ENCODE data around the gene RABGAP1.

Gene RABGAP1

DNA sequence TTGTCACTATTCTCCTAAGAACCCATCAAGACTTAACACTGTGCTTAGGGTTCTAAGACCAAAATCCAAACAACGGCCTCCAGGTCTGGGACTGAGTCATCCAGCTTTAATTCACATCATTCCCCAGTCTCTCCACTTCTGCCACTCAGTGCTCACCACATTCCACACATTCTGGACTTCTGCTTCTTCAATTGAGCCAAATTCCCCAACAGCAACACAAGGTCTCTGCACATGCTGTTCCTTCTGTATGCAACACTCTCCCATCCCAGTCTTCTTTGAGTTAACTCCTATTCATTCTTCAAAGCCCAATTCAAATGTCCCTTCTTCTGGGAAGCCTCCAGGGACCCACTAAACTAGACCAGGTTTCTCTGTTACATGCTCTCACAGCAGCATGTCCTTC, 190.4 kb downstream of the RABGAP1 start:
- Histone ChIP-seq H3K4me3 (ENCODE audit: low read length in 2 of 2) (no peak overlapping the region), H3K4me1 (ENCODE audit: control insufficient read depth in 2 of 2, insufficient read depth in 2 of 2, low read length in 2 of 2) (no peaks in the 10 kb centered on the region)

DNA sequence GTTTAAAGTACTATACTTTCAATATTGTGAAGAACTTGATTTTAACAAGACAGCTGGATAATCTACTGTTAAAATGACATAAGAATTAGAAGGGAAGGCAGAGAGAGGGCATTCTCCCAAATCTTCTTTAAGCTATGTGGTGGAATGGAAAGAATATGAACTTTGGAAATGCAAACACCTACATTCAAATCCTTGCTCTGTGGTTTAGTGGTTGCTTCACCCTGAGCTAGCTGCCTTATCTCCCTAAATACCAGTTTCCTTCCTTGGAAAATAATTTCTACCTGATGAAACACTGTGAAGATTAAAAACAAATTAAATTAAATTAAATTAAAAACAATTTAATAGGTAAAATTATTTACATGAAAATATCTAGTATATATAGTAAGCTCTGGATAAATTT, 191.2 kb downstream of the RABGAP1 start:
- Histone ChIP-seq H3K36me3 (ENCODE audit: control insufficient read depth in 2 of 2, insufficient read depth in 2 of 2, low read length in 2 of 2) (peaks cover 31 to 46% of the 10 kb centered on the region in 2 donors), H3K27me3 (ENCODE audit: control insufficient read depth in 2 of 2, insufficient read depth in 2 of 2, low read length in 2 of 2) (no peaks in the 10 kb centered on the region), H3K4me1 (ENCODE audit: control insufficient read depth in 2 of 2, insufficient read depth in 2 of 2, low read length in 2 of 2) (no peaks in the 10 kb centered on the region), H3K9ac (ENCODE audit: low read depth in 1 of 2, low read length in 2 of 2) (no peak overlapping the region), H3K4me3 (ENCODE audit: low read length in 2 of 2) (no peak overlapping the region), H3K27ac (ENCODE audit: low read depth in 2 of 2, low read length in 2 of 2) (no peak overlapping the region), H3K9me3 (ENCODE audit: control insufficient read depth in 2 of 2, low read length in 2 of 2) (no peaks in the 10 kb centered on the region)

More for the DNA sequence above, 190.4 kb downstream of the RABGAP1 start:
- Histone ChIP-seq H3K27me3 (ENCODE audit: control insufficient read depth in 2 of 2, insufficient read depth in 2 of 2, low read length in 2 of 2) (no peaks in the 10 kb centered on the region), H3K9me3 (ENCODE audit: control insufficient read depth in 2 of 2, low read length in 2 of 2) (no peaks in the 10 kb centered on the region), H3K36me3 (ENCODE audit: control insufficient read depth in 2 of 2, insufficient read depth in 2 of 2, low read length in 2 of 2) (peaks cover 33 to 46% of the 10 kb centered on the region in 2 donors), H3K9ac (ENCODE audit: low read depth in 1 of 2, low read length in 2 of 2) (no peak overlapping the region), H3K27ac (ENCODE audit: low read depth in 2 of 2, low read length in 2 of 2) (no peak overlapping the region)

DNA sequence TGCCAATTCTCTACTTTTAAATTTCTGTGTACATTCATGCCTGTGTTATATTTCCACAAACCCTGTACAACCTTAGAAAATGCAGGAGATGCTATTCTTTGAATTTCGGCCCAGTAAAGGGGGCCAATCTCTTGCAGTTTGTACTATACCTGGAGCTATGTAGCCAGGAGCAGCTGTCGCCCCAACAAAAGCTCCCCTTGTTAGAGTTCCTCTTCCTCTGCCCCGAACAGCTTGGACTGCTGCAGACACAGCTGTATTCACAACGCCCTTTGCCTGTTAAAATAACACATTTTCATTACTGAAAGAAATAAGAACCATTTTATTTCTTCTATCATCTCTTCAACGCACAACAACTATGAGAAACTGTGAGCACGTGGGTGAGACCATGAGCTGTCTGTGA, 191.9 kb downstream of the RABGAP1 start:
- Histone ChIP-seq H3K27ac (ENCODE audit: low read depth in 2 of 2, low read length in 2 of 2) (no peak overlapping the region), H3K4me3 (ENCODE audit: low read length in 2 of 2) (no peak overlapping the region), H3K9ac (ENCODE audit: low read depth in 1 of 2, low read length in 2 of 2) (no peak overlapping the region), H3K27me3 (ENCODE audit: control insufficient read depth in 2 of 2, insufficient read depth in 2 of 2, low read length in 2 of 2) (no peaks in the 10 kb centered on the region), H3K4me1 (ENCODE audit: control insufficient read depth in 2 of 2, insufficient read depth in 2 of 2, low read length in 2 of 2) (no peaks in the 10 kb centered on the region), H3K36me3 (ENCODE audit: control insufficient read depth in 2 of 2, insufficient read depth in 2 of 2, low read length in 2 of 2) (peaks cover 26 to 39% of the 10 kb centered on the region in 2 donors), H3K9me3 (ENCODE audit: control insufficient read depth in 2 of 2, low read length in 2 of 2) (no peaks in the 10 kb centered on the region)

DNA sequence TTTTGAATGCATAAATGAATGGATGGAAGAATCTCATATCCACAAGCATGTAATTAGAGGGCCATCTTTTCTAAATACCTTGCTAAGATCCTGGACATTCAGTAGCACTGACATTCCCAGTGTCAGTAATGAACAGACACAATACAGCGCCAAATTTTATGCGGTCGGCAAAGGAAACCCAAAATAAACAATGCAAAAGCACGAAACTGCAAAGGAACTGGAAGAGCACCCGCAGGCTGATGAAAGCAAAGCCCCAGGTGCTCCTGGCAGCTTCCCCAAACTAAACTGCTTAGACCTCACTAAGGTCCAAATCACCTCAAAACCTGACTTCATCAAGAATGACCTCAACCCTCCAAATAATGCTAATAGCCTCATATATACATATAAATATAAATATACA, 194.6 kb downstream of the RABGAP1 start:
- Histone ChIP-seq H3K36me3 (ENCODE audit: control insufficient read depth in 2 of 2, insufficient read depth in 2 of 2, low read length in 2 of 2) (peaks cover 23 to 28% of the 10 kb centered on the region in 2 donors), H3K4me1 (ENCODE audit: control insufficient read depth in 2 of 2, insufficient read depth in 2 of 2, low read length in 2 of 2) (no peaks in the 10 kb centered on the region), H3K4me3 (ENCODE audit: low read length in 2 of 2) (no peak overlapping the region), H3K27ac (ENCODE audit: low read depth in 2 of 2, low read length in 2 of 2) (no peak overlapping the region), H3K9ac (ENCODE audit: low read depth in 1 of 2, low read length in 2 of 2) (no peak overlapping the region), H3K9me3 (ENCODE audit: control insufficient read depth in 2 of 2, low read length in 2 of 2) (no peaks in the 10 kb centered on the region), H3K27me3 (ENCODE audit: control insufficient read depth in 2 of 2, insufficient read depth in 2 of 2, low read length in 2 of 2) (no peaks in the 10 kb centered on the region)

DNA sequence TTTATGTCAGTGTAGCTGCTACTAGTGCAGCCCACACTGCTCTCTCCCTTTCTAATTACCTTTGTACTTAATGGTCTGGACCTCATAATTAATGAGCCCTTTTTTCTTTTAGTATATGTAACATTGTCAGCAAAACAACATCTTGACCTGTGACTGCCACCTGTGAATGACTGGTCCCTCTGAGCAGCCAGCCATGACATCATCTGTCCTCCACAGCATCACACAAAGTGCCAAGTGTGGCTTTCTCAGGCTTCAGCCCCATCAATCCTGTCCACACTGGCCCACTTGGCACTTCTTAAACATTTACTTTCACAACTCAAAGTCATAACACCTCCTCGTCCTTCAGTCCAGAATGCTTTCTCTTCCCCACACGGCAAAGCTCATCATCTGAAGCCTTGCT, 197.3 kb downstream of the RABGAP1 start:
- H3K4me1 ChIP-seq (ENCODE audit: control insufficient read depth in 2 of 2, insufficient read depth in 2 of 2, low read length in 2 of 2): no peaks in the 10 kb centered on the region
- H3K4me3 ChIP-seq (ENCODE audit: low read length in 2 of 2): no peak overlapping the region
- H3K27ac ChIP-seq (ENCODE audit: low read depth in 2 of 2, low read length in 2 of 2): no peak overlapping the region
- no peaks in the 10 kb centered on the region for H3K9me3 ChIP-seq (ENCODE audit: control insufficient read depth in 2 of 2, low read length in 2 of 2)
- H3K9ac ChIP-seq (ENCODE audit: low read depth in 1 of 2, low read length in 2 of 2): no peak overlapping the region
- H3K27me3 ChIP-seq (ENCODE audit: control insufficient read depth in 2 of 2, insufficient read depth in 2 of 2, low read length in 2 of 2): no peaks in the 10 kb centered on the region
- peaks cover 11 to 18% of the 10 kb centered on the region in 2 donors for H3K36me3 ChIP-seq (ENCODE audit: control insufficient read depth in 2 of 2, insufficient read depth in 2 of 2, low read length in 2 of 2)

DNA sequence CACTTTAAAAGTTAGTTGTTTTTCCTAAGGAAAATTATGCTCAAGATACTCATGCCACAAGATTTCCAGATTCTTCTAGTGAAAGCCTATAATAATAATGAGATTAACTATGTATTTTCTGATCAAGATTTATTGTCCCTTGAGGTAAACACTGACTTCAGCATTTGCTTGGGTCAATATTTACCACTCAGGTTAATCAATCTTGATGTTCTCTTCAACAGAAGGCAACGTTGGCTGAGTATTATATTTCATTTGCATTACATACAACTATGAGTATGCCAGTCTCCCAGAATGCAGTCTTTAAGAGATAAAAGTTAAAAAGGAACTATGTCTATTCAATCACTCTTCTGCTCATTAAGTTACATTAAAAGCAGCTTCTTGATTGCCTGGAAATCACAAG, 208.2 kb downstream of the RABGAP1 start:
- Histone ChIP-seq H3K27me3 (ENCODE audit: control insufficient read depth in 2 of 2, insufficient read depth in 2 of 2, low read length in 2 of 2) (no peaks in the 10 kb centered on the region), H3K27ac (ENCODE audit: low read depth in 2 of 2, low read length in 2 of 2) (no peak overlapping the region), H3K9me3 (ENCODE audit: control insufficient read depth in 2 of 2, low read length in 2 of 2) (no peaks in the 10 kb centered on the region), H3K4me3 (ENCODE audit: low read length in 2 of 2) (no peak overlapping the region), H3K9ac (ENCODE audit: low read depth in 1 of 2, low read length in 2 of 2) (no peak overlapping the region), H3K4me1 (ENCODE audit: control insufficient read depth in 2 of 2, insufficient read depth in 2 of 2, low read length in 2 of 2) (no peaks in the 10 kb centered on the region), H3K36me3 (ENCODE audit: control insufficient read depth in 2 of 2, insufficient read depth in 2 of 2, low read length in 2 of 2) (peaks cover 3 to 4% of the 10 kb centered on the region in 2 donors)

DNA sequence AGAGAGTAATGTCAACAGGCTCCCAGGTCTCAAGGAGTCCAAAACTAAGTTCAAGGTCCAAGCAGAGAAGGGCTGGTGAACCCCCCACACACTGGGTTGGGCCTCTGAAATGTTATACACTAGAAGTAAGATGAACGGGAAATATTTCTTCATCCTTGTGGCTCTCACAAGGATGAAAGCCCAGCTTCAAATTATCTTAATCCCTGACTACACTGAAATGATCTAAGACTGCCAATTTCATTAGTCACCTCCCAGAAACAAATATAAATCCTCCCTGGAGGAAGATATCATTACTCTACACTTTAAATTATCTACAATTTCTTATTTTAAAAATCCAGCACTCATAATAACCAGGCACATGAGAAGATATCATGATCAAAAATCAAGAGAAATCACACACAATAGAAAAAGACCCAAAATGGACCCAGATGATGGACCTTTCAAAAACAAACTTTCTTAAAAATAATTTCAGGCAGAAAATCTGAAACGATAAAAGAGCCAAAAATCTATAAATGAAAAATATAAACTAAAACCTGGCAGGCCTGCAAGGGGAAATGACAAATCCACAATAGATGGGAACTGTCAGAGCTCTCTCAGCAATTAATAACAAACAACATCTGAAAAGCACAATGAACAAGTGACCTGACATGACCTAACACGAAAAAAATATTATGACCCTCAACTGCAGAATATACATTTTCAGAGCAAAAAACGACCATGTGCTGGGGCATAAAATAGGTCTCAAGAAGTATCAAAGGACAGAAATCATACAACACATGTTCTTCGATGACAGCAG, 210.1 kb downstream of the RABGAP1 start:
- H3K4me3 ChIP-seq (ENCODE audit: low read length in 2 of 2): no peak overlapping the region
- no peak overlapping the region for H3K9ac ChIP-seq (ENCODE audit: low read depth in 1 of 2, low read length in 2 of 2)
- H3K4me1 ChIP-seq (ENCODE audit: control insufficient read depth in 2 of 2, insufficient read depth in 2 of 2, low read length in 2 of 2): no peaks in the 10 kb centered on the region
- peaks cover 3% of the 10 kb centered on the region in 2 donors for H3K36me3 ChIP-seq (ENCODE audit: control insufficient read depth in 2 of 2, insufficient read depth in 2 of 2, low read length in 2 of 2)
- no peak overlapping the region for H3K27ac ChIP-seq (ENCODE audit: low read depth in 2 of 2, low read length in 2 of 2)
- H3K9me3 ChIP-seq (ENCODE audit: control insufficient read depth in 2 of 2, low read length in 2 of 2): no peaks in the 10 kb centered on the region
- no peaks in the 10 kb centered on the region for H3K27me3 ChIP-seq (ENCODE audit: control insufficient read depth in 2 of 2, insufficient read depth in 2 of 2, low read length in 2 of 2)
